Neural progenitor cell (in vitro differentiated cells): Measurements from ENCODE around the gene WASHC2C.
"Not testable (repeated sequence)": the region's sequence is repeated elsewhere in the genome, so short reads cannot be mapped to it uniquely, and the experiment has no call there.

Experiments
- EZH2 ChIP-seq: fragments of 200-600 bp; sonication (generic); IDR thresholded peaks from 2 replicates; pipeline ENCODE4 v1.6.1; 2017; ENCODE audit warnings: antibody characterized with exemption, mild to moderate bottlenecking, moderate library complexity
- EZH2phosphoT487 ChIP-seq: fragments of 200-600 bp; sonication (generic); IDR thresholded peaks from 2 replicates; pipeline ENCODE4 v1.6.1; 2017; ENCODE audit warnings: antibody characterized with exemption
- TF ChIP-seq, protein P1 (sequence below): fragments of 200-600 bp; sonication (generic); IDR thresholded peaks from 2 replicates; pipeline ENCODE4 v1.5.1; 2017; ENCODE audit warnings: antibody characterized with exemption, mild to moderate bottlenecking

DNA sequence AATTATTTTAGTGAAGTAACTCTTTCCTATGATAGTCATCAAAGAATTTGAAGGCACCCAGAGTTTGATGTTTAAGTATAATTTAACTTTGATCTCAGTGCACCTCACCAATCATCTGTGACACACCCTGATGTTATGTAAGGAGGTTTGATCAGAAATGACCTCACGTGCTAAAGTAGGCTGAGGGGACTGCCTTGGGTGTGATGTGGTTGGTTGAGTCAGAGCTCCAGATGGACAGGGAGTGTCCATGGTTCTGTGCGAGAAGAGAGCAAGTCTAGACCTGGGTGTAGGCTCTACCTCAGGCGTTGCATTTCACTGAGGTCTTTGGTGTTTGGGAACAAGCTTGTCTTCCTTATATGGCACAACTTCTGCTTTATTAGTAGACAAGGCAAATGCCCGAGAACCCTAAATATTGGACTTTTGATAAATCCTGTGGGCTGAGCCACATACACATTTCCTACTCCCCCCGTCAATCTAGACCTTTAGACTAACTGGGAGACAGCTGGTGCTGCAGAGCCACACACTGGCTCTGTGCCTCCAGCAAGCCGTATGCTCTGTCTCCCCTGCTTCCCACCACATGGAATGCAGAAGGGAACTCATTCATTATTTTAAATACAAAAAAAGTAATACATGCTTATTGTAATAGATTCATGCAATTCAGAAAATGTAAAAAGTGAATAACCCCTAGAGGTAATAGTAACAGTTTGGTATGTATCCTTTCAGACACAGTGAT lies 63.8 kb downstream of the WASHC2C start:
- TF ChIP-seq, protein P1, sequence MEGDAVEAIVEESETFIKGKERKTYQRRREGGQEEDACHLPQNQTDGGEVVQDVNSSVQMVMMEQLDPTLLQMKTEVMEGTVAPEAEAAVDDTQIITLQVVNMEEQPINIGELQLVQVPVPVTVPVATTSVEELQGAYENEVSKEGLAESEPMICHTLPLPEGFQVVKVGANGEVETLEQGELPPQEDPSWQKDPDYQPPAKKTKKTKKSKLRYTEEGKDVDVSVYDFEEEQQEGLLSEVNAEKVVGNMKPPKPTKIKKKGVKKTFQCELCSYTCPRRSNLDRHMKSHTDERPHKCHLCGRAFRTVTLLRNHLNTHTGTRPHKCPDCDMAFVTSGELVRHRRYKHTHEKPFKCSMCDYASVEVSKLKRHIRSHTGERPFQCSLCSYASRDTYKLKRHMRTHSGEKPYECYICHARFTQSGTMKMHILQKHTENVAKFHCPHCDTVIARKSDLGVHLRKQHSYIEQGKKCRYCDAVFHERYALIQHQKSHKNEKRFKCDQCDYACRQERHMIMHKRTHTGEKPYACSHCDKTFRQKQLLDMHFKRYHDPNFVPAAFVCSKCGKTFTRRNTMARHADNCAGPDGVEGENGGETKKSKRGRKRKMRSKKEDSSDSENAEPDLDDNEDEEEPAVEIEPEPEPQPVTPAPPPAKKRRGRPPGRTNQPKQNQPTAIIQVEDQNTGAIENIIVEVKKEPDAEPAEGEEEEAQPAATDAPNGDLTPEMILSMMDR, result not testable (repeated sequence)
- TF ChIP-seq EZH2, EZH2phosphoT487: not testable (repeated sequence)
